Measurements from ENCODE around the gene ST6GALNAC5.

- no peak for TF ChIP-seq TAF1 (IDR thresholded peaks at IDR 0.05; ENCODE audit: low read depth, low read length)
- no peak for TF ChIP-seq POLR2A (IDR thresholded peaks at IDR 0.05; ENCODE audit: low read depth, low read length)
- no peak for TF ChIP-seq POLR2AphosphoS5 (IDR thresholded peaks at IDR 0.05; ENCODE audit: low read depth, low read length)
These were observed 714 bp upstream of the ST6GALNAC5 start for GRCh38 chr1:76866566-76866965.
